Femur (tissue), 1 donor: ENCODE data around the gene ZNF592.
"Not testable (repeated sequence)": the region's sequence is repeated elsewhere in the genome, so short reads cannot be mapped to it uniquely, and the experiment has no call there.

Experiments used
- DNase-seq: peaks from one replicate; pipeline ENCODE4 v3.0.0-alpha.2; 2017

The ZNF592 gene

GRCh38 chr15:84832448-84833040 is 84.2 kb downstream of the ZNF592 start:
- DNase-seq: no peak

- no peak for DNase-seq
Observed at GRCh38 chr15:84833447-84834228, 85.2 kb downstream of the ZNF592 start.

- DNase-seq: no peak
Observed at GRCh38 chr15:84834229-84834955, 86.0 kb downstream of the ZNF592 start.

- no peak for DNase-seq
Observed at GRCh38 chr15:84834969-84835368, 86.6 kb downstream of the ZNF592 start.

- no peak for DNase-seq
Observed at GRCh38 chr15:84835661-84836337, 87.4 kb downstream of the ZNF592 start.

GRCh38 chr15:84836844-84837243 is 88.5 kb downstream of the ZNF592 start:
- DNase-seq: no peak

GRCh38 chr15:84839714-84840113 is 91.3 kb downstream of the ZNF592 start:
- no peak for DNase-seq

- DNase-seq: no peak
Observed at GRCh38 chr15:84840255-84840654, 91.9 kb downstream of the ZNF592 start.

GRCh38 chr15:84840741-84841429 is 92.5 kb downstream of the ZNF592 start:
- peak; percentile 87 for DNase-seq

GRCh38 chr15:84842781-84843180 is 94.4 kb downstream of the ZNF592 start:
- DNase-seq: no peak

GRCh38 chr15:84844964-84845363 is 96.6 kb downstream of the ZNF592 start:
- DNase-seq: no peak

- DNase-seq: not testable (repeated sequence)
Observed at GRCh38 chr15:84845631-84846030, 97.2 kb downstream of the ZNF592 start.

- no peak for DNase-seq
Observed at GRCh38 chr15:84846269-84846668, 97.9 kb downstream of the ZNF592 start.

GRCh38 chr15:84847382-84847781 is 99.0 kb downstream of the ZNF592 start:
- DNase-seq: no peak

- no peak for DNase-seq
Observed at GRCh38 chr15:84852212-84852611, 103.8 kb downstream of the ZNF592 start.

- no peak for DNase-seq
Observed at GRCh38 chr15:84855136-84855535, 106.7 kb downstream of the ZNF592 start.

GRCh38 chr15:84855765-84856164 is 107.4 kb downstream of the ZNF592 start:
- DNase-seq: no peak
